AG04450 (cell line): ENCODE results near the gene PLEKHA8. TPM values are rescaled to one million over a fixed set of nuclear protein-coding genes. Genes with fewer than 3 reads are reported as not detected.

Experiments used
- CTCF ChIA-PET: fragments of 300-600, 350-600 bp; formaldehyde crosslinking; extraction: SDS; loops from one replicate; lab custom pipeline; 2022; ENCODE audit warnings: antibody characterized with exemption, inconsistent platforms; lab: Charles Lee
- POLR2A ChIA-PET: fragments of 350-600 bp; formaldehyde crosslinking; extraction: SDS; loops from one replicate; lab custom pipeline; 2021; ENCODE audit warnings: antibody characterized with exemption, inconsistent platforms; lab: Yijun Ruan, JAX
- DNase-seq: peaks from one replicate; pipeline ENCODE4 v3.0.0-alpha.2; 2011; ENCODE audit warnings: low read depth, low spot score
- H3K27ac ChIP-seq: one replicate; pipeline ENCODE4 v1.5.1; 2012; ENCODE audit warnings: low read depth, low read length, control low read depth
- H3K27me3 ChIP-seq: one replicate; pipeline ENCODE4 v1.6.0; 2012; ENCODE audit warnings: low read length; ENCODE audit not compliant: control insufficient read depth, insufficient read depth
- H3K4me3 ChIP-seq: 2 replicates; pipeline ENCODE4 v1.5.1; 2011; ENCODE audit warnings: mild to moderate bottlenecking, low read depth, low read length, control low read depth
- H3K9me3 ChIP-seq: 2 replicates; pipeline ENCODE4 v1.5.1; 2012; ENCODE audit warnings: low read length; ENCODE audit not compliant: control insufficient read depth, insufficient read depth
- CTCF ChIP-seq: IDR thresholded peaks from 2 replicates; pipeline ENCODE4 v1.5.1; 2011; ENCODE audit warnings: low read depth, low read length, control low read depth, inconsistent platforms
- polyA plus RNA-seq: library from polyadenylated mRNA; depleted of rRNA; stranded (reverse); fragments of >200 nt; gene quantifications from 2 replicates; pipeline ENCODE4 v1.2.3, GENCODE V29; 2011

Gene PLEKHA8
- polyA plus RNA-seq, 1 experiment, result 12.6 TPM

GRCh38 chr7:30029696-30030095, 1.5 kb downstream of the PLEKHA8 start:
- H3K27me3 ChIP-seq, result no peaks in the 10 kb centered on the region
- no peak for TF ChIP-seq CTCF
- H3K9me3 ChIP-seq, result no peaks in the 10 kb centered on the region
- no peak for DNase-seq
- no peak overlapping the region for H3K27ac ChIP-seq
- peak overlapping the region; percentile 78 for H3K4me3 ChIP-seq
- CTCF ChIA-PET, result interaction anchor here (0.7 to 3.3 kb wide), 3 partner anchors 32 to 109 kb away, joined by 3 to 15 read pairs (median 4); no protein-coding TSS in a partner anchor
- POLR2A ChIA-PET, result no interaction called here

DNA sequence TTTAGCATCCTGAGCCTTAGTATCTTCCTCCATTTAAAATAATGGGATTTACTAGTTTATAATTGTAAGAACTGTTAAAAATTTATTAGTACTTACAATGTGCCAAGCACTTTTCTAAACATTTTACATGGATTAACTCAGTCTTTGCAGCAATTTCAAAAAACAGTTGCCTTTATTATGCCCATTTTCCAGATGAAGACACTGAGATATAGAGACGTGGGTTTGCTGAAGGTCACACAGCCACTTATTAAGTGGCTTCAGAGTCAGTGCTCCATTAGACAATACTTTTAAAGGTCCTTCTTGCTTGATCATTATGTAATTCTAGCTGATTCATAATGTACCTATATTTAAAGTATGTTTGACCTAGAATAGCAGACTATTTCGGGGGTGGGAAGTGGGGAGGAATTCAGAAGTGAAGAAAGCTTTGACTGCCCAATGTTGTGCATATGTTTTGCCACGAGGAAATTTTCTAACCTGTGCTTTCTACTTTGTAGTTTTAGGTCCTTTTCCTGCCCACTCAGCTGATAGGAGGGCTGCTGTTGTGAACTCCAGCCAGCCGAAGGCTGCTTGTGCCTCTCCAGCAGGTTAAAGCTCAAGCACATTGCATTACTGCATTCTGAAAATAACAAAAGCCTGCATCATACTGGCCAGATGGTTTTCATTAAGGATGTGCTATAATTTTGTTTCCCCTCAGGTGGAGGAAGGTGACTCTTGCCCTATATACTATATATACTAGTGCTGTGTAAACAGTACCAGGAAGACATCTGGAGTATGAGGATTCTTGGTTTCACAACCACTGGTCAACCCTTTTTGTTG, 4.3 kb downstream of the PLEKHA8 start:
- no peak for TF ChIP-seq CTCF
- ChIA-PET CTCF (interaction anchor here (1.3 kb wide), 1 partner anchor 29 kb away, joined by 8 read pairs; no protein-coding TSS in a partner anchor), POLR2A (no interaction called here)
- peak; percentile 68 for DNase-seq
- no peaks in the 10 kb centered on the region for H3K9me3 ChIP-seq
- H3K27ac ChIP-seq, result peak overlapping the region; percentile 60
- no peaks in the 10 kb centered on the region for H3K27me3 ChIP-seq
- H3K4me3 ChIP-seq, result no peak overlapping the region

GRCh38 chr7:30034501-30034900, 6.3 kb downstream of the PLEKHA8 start:
- no peaks in the 10 kb centered on the region for H3K9me3 ChIP-seq
- H3K27ac ChIP-seq, result no peak overlapping the region
- H3K4me3 ChIP-seq, result no peak overlapping the region
- no peak for DNase-seq
- POLR2A ChIA-PET, result no interaction called here
- CTCF ChIA-PET, result interaction anchor here (1.0 to 6.1 kb wide), 2 partner anchors 28 to 40 kb away, joined by 3 to 36 read pairs; no protein-coding TSS in a partner anchor
- no peak for TF ChIP-seq CTCF
- no peaks in the 10 kb centered on the region for H3K27me3 ChIP-seq

- no peaks in the 10 kb centered on the region for H3K27me3 ChIP-seq
- H3K27ac ChIP-seq, result no peak overlapping the region
- CTCF ChIA-PET, result interaction anchor here (2.3 to 6.1 kb wide), 2 partner anchors 26 to 115 kb away, joined by 7 to 36 read pairs; no protein-coding TSS in a partner anchor
- POLR2A ChIA-PET, result no interaction called here
- no peaks in the 10 kb centered on the region for H3K9me3 ChIP-seq
- DNase-seq, result no peak
- no peak overlapping the region for H3K4me3 ChIP-seq
- no peak for TF ChIP-seq CTCF
Observed at GRCh38 chr7:30036220-30036619, 8.0 kb downstream of the PLEKHA8 start.
